Lung microvascular endothelial cell (primary cell): ENCODE results near the gene MATN3. TPM values are rescaled to one million over a fixed set of nuclear protein-coding genes. Genes with fewer than 3 reads are reported as not detected.

ENCODE experiments used
- DNase-seq, 2 donors: peaks; one replicate each; pipeline versions ENCODE4 v3.0.0 to v3.0.0-alpha.2; 2010; ENCODE audit warnings: low read depth in 2 of 2
- total RNA-seq: library from RNA; depleted of rRNA; stranded (reverse); fragments of >200 nt; gene quantifications from 2 replicates; pipeline ENCODE4 v1.2.1, GENCODE V29; 2014

The MATN3 gene
- total RNA-seq, 1 donor from 2014 or later, result 0.20 TPM

DNA sequence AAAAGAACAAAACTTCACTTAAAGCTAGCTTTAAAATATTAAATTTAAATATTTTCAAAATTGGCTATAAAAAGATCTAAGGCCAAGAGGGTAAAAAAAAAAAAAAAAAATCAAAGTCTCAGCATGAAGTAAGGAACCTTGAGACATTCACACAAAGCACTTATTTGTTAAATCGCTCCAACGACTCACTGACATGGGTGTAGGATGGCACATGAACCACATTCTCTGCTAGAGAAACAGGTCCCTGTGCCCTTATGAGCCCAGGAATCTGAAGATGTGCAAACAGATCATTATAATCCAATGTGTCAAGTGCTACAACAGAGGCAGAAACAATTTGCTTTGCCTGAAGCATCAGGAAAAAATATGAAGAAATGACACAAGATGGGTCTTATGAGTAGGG lies 25.2 kb upstream of the MATN3 start:
- no peak for DNase-seq

DNA sequence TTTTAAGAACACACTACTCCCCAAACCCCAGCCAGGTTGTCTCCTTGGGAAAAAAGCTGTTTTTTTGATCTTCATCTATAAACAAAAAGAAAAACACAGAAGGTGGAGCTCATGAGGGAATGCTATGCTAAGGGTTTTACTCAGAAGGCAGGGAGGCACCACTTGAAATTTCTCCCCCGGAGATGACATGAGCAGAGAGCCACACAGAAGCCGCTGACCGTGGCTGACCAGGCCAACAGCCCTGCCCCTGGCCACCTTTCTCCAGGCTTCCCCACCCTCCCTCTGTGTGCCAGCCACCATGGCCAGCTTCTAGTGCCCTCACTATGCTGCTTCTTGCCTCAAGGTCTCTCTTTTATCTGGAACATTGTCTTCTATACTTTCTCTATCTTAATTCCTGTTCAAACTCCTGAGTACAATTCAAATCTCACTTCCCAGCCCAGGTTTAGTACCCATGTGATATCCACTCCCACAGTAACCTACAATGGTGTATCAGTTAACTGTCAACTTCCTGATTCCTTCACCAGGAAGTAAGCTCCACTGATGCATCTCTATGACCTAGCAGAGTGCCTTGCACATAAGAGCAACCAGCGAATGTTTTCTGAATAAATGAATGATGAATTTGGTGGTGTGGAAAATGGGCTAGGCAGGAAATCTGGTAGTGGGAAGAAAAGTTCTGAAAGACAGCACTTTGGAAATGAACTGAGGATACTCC lies 23.6 kb upstream of the MATN3 start:
- peak; percentile 40 to 70 for DNase-seq

DNA sequence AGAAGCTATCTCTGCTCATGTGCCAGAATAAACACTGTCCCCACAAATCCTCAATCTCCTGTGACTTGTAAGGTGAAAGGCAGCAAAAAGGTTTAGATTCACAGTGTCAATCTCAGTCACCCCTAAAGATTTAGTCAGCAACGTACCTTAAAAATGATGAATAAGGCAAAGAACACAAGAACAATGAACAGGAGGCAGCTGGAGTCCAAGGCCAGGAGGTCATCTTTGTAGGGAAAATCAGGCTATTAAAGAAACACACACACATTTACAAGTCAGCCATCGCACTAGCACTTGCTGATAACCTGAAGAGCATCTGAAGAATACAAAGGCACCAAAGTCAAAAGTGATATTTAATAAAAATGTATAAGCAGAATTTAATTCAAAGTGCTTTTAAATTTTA lies 22.4 kb upstream of the MATN3 start:
- peak; percentile 44 to 53 for DNase-seq

DNA sequence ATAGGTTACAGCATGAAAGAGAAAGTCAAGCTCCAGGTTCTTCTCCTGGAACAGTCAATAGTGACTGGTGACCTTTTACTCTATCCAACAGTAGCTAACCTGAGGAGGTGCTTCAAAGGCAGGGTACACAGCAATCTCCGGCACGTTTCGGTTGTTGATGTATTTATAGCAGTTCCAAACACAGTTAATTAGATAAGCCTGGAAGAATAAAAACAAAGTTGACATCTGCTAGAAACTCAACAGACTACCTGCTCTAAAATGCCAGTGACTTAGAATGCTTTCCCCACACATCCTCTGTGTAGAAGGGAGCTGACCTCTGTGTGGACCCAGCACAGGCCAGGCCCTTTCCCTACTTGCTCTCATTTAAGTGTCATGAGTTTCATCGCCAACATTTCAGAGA lies 21.8 kb upstream of the MATN3 start:
- no peak for DNase-seq

DNA sequence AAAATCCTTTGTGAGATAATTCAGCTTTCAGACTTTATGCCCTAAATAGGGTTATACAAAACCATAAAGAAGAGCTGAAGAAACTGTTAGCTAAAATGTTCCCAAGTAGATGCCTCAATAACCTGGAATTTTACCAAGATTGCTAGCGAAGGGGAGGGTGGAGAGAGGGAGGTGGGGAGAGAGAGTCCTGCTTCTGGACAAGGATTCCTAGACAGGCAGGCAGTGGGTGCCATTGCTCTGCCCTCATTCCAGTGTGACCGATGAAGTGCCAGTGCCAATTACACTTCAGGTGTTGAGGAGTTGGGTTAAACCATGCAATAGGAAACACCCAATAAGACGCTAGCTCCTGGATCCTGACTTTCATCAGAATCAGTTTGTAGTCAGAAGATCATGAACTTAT lies 20.9 kb upstream of the MATN3 start:
- DNase-seq, result no peak

DNA sequence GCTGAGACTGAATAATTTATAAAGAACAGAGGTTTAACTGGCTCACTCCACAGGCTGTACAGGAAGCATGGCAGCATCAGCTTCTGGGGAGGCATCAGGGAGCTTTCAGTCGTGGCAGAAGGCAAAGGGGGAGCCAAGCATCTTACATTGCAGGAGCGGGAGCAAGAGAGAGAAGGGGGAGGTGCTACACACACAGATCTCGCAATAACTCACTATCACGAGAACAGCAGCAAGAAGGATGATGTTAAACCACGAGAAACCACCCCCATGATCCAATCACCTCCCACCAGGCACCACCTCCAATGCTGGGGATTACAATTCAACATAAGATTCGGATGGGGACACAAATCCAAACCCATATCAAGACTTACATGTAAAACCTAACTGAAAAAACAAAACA lies 17.8 kb upstream of the MATN3 start:
- no peak for DNase-seq

DNA sequence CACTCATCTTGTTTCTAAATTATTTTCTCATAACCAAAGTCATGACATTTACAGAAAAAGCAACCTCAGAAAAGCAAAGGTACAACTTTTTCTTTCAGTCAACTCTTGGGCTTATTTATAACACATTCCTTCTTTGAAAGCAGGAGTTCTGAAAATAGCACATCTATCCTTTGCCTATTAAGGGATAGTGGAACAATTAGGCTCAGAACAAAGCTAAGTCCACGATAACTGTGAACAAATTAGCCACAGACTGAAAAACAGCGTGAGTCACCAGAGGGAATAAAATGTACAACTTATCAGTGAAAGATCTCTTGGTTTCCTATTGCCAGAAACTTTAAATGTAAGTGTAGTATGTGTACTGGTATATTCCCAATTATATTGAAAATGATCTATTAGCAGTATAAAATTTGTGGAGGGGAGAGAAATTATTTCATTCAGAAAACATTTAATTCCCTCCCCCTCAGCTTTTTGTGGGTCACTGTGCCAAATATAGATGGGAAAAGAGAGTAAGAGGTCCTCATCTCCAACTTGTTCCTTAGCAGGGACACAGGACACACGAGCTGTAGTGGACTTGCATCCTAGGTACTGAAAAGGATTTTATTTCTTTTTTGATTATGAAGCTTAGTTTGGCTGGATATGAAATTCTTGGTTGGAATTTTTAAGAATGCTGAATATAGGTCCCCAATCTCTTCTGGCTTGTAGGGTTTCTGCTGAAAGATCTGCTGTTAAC lies 15.4 kb upstream of the MATN3 start:
- peak; percentile 49 to 68 for DNase-seq

DNA sequence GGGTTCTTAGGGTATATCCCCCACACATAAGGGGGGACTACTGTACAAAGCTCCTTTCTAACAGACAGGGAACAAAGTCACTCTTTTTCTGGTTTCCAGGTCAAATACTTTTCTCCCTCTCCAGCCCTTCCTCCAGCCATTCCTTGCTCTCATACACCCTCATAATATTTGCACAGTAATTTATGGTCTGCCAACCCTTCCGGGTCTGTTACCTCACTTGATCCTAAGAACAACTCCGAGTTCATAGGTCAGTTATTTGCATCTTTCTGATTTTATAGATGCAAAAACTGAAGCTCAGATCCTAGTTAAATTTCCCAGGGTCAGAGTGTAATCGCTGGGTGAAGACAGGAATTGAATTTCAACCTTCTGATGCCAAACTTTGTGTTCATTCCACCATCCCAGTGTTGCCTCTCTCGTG lies 14.8 kb upstream of the MATN3 start:
- no peak for DNase-seq

DNA sequence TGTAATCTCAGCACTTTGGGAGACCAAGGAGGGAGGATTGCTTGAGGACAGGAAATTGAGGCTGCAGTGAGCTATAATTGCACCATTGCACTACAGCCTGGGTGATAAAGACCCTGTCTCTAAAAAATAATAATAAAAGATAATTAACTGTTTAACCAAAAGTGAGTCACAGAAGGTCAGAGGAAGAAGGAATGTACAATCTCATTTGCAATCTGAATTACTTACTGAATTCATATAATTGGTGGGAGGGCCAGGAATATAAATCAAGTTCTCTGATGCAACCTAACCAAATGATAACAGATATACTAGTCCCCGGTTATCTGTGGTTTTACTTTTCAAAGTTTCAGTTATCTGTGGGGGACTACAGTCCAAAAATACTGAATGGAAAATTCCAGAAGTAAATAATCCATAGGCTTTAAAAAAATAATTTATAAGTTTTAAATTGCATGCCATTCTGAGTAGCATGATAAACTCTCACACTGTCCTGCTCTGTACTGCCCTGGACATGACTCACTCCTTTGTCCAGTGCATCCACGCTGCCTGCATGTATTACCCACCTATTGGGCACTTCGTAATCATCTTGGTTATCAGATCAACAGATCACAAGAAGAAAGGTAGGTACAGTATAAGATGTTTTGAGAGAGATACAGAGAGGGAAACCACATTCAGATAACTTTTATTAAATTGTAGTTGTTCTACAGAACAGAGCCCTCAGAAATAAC lies 12.8 kb upstream of the MATN3 start:
- peak in 1 of 2 donors; percentile 41 for DNase-seq

DNA sequence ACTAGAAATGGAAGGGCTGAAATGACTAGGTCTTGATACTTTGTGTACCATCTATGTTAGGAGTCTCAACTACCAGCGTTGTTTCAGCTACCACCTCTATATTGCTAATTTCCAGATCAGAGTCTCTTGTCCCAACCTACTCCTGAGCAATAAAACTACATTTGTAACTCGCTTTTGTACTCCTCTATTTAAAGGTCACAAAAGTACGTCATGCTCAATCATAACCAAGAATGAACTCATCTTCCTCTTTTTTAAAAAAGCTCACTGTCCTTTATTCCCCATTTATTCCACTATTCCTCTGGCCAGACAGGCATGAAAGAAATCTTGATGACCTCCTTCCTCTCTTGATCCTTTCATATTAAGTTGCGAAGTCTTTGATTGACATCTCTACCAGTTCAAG lies 11.2 kb upstream of the MATN3 start:
- DNase-seq, result no peak

DNA sequence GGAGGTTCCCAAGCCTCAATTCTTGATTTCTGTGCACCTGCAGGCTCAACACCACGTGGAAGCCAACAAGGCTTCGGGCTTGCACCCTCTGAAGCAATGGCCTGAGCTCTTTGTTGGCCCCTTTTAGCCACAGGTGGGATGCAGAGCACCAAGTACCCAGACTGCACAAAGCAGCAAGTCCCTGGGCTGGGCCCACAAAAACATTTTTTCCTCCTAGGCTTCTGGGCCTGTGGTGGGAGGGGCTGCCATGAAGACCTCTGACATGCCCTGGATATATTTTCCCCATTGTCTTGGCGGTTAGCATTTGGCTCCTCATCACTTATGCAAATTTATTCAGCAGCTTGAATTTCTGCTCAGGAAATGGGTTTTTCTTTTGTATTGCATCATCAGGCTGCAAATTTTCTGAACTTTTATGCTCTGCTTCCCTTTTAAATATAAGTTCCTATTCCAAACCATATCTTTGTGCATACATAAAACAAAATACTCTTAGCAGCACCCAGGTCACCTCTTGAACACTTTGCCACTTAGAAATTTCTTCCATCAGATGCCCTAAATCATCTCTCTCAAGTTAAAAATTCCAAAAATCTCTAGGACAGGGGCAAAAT lies 9.0 kb upstream of the MATN3 start:
- no peak for DNase-seq

DNA sequence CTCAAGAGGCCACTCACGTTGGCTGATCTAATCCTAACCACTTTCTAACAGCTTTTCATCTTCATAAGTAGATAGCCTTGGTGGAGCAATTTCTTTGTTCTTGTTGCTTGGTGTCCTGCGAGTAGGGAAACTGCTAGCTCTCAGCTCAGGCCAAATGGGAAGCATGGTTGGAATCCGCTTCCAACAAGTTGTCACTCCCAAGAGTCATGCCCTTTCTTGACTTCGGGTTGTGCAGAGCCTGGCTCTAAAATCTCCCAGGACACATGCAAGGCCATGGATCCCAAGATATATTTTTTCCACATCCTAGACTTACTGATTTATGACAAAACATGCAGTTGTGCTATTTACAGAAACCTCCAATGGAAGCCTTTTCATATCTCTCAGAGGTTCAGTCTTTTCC lies 7.3 kb upstream of the MATN3 start:
- DNase-seq, result no peak

DNA sequence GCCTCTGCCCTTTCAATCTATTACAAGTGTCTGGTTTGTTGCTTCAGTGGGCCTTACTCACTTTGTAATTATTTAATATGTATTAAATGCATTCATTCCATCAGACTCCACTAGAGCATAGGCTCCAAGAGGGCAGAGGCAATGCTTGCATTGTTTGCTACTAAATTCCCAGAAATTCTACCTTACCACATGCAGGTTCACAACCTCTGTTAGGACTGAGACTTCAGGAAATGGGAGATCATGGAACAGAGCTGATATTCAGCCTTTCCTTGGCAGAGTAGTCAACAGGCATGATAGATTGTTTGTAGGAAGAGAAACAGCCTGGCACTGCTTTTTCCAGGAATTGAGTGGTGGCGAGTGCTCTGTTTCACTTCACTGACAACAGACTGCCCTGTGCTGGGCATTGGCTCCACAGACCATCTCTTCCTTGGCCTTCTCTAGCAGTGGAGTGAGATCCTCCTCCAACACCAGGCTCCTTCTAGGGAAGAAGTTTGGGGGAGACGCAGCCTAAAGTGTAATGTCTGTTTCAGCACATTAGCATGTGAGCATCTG lies 6.2 kb upstream of the MATN3 start:
- peak in 1 of 2 donors; percentile 43 for DNase-seq

DNA sequence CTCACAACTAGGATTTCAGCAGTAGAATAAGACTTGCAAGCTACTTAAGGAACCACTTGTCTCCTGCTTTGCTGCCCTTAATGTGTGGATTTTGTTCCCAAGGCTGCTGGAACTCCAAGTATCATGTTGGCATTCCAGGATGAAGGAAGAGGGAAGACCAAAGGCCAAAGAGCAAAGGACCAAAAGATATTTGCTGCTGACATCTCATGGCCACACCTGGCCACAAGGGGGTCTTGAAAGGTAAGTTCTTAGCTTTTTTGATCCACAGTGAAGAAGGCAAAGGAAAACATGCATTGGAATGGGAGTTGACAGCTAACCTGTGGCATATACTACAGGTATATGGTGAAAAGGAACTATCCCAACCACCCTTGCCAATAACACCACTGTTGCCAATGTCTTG lies 3.9 kb upstream of the MATN3 start:
- no peak for DNase-seq

DNA sequence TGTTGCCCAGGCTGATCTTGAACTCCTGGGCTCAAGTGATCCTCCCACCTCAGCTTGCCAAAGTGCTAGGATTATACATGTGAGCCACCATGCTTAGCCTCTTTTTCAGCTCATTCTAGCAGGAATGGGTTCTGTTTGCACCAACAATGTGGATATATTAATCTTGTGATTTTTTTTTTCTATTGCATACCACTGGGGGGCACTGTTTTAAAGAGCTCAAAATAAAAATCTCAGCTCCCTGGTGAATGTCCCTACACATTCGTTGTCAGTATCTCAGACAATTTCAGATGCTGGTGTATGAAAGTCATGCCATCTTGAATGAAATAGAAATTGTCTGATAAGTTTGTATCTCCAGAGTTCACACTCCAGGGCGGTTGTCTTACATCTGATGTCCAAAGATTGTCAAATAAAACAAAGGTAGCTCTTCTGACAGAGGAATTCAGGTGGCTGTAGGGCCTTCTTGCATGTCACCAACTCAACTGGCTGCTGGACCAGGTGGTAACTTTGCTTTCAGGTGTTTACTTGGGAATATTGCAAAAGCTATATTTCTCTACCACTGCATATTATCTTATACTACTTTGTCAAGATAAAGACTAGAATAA lies 3.1 kb upstream of the MATN3 start:
- DNase-seq, result peak; percentile 69 to 74

DNA sequence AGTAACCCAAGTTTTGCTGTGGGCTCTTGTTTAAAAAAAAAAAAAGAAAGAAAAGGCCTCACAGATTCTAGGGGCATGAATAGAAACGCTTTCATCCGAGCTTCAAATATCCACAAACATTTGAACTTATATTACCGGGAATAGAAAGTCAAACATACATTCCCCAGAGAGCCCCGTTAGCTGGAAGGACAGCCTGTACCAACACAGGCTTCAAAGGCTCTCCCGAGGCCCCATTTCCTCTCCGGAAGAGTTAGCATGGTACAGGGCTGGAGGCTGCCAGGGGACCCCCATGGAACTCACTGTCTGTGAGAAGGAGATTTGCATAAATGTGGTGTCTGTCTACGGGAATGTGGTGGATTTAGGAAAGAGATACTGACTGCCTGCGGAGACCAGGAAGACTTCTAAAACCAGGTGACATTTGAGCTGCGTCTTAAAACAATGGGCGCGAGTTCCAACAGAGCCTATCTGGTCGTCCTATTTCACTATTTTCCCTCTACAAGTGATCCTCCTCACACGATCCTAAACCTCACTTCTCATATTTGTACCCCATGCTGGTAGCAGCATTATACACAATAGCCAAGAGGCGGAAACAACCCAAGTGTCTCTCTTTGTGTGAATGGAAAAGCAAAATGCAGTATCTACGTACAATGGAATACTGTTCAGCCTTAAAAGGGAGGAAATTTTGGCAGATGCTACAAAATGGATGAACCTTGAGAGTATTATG lies 820 bp upstream of the MATN3 start:
- peak; percentile 16 to 38 for DNase-seq

DNA sequence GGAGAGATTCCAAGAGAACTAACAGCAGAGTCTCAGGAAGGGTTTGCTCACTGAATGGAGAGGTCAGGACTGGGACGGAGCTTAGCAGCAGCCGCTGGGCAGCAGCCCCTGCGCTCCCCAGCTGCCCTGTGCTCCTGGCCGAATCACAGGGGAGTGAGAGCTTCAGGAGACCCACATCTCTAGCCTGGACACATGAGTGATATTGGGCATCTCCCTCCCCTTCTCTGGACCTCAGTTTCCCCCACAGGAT lies 511 bp downstream of the MATN3 start:
- DNase-seq, result no peak

DNA sequence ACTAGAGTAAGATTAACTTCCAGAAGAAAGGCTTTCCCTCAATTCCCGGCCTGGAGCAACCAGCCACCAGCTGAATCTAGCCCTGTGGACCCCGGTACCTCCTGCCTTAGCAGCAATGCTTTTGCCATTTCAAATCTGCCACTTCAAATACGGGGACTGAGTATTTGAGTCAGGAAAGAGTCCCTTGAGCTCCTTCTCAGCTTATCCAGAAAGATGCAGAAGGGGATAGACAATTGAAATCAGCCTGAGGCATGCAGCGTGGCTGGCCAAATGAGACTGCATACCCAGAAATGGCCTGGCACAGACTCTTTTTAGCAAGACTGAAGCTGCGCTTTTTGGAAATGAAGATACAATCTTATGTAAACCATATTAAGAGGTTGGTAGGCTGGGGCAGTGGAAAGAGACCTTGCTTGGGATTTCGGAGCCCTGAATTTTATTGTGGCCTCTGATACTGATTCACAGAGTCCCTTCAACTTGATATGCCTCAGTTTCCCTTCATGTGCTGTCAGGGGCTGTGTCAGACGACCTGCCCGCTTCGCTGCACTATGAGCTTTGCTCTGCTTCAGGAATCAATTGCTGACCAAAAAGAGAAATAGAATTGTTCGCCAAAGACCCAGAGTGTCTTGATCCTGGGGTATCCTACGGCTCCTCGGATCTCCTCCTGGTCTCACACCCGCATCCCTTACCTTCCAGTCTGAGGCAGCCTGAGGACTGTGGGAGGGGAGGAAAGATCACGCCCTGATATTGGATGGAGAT lies 1.0 kb downstream of the MATN3 start:
- DNase-seq, result no peak

DNA sequence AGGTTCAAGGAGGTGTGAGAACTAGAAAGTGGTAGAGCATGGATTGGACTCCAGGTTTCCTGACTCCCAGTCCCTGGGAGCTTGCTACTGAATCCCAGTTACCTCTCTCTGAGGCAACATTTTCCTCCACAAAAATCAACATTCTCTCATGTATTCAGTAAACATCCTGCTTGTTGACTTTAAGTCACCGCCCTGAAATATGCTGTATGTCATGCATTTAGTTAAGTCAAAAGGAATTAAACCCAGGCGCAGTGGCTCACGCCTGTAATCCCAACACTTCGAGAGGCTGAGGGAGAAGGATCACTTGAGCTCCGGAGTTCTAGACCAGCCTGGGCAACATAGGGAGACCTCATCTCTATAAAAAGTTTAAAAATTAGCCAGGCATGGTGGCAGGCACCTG lies 3.8 kb downstream of the MATN3 start:
- no peak for DNase-seq

DNA sequence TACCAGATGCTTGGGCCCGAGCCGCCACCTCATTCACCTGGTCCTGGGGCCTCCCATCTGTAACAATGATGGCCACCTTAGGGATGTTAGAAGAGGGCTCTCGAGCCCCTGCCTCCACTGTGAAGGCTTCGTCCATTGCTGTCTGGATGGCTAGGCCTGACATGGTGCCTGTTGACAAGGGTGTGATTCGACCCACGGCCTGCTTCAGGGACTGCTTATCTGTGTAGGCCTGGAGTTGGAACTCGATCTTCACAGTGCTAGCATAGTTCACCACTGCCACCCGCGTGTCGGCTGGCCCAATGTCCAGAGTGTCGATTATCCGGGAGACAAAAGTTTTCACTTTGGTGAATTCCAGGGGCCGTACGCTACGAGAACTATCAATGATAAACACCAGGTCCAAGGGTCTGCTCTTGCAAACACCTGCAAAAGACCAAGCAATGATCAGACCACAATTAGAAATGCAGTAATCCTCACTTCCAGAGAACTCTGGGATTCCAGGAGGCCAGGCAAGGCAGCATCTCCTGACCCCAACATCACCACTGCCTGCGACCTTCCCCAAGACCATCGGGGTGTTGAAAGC lies 6.5 kb downstream of the MATN3 start:
- DNase-seq, result no peak
